Stimulated activated CD4-positive, alpha-beta T cell treated with anti-CD3 and anti-CD28 coated beads, Interleukin-12 subunit alpha, Interleukin-12 subunit beta, amount 100 ng/mL, for 48 hours (primary cell): ENCODE measurements around the gene FAU.

Experiments
- DNase-seq, 3 donors: peaks; one replicate each; pipeline ENCODE4 v3.0.0-alpha.2; 2020; ENCODE audit warnings: low read depth in 2 of 3, low spot score in 1 of 3

The FAU gene

DNA sequence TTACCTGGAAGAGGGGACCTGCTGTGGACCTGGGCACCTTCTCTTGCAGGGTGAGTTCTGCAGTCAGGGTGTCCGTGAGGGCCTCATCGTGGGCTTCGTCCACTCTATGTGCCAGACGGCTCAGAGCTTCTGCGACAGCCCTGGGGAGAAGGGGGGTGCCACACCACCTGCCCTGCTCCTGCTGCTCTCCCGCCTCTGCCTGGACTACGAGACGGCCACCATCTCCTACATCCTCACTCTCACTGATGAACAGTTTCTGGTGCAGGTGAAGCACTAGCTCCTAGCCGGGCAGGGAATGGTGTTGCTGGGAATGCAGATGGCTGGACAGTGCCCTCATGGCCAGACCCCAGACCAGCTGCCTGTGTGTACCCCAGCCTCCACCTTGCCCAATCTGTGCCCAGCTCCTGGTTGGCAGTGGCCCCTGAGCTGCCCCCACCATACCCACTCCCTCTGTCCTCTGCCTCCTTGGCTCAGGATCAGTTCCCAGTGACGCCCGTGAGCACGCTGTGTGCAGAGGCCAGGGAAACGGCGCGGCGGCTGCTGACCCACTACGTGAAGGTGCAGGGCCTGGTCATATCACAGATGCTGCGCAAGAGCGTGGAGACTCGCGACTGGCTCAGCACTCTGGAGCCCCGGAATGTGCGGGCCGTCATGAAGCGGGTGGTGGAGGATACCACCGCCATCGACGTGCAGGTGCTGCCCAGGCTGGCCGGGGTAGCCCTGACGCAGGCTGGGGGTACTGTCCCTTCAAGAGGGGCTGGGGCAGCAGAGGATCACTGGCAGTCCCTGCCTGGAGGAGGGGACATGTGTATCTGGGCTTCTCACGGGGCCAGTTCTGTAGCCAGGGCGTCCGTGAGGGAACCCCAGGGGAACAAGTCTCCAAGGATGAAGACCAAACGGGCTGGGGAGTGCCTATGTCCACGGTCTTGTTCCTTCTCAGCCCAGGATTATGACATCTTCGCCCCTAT lies 12.4 kb downstream of the FAU start:
- no peak for DNase-seq

DNA sequence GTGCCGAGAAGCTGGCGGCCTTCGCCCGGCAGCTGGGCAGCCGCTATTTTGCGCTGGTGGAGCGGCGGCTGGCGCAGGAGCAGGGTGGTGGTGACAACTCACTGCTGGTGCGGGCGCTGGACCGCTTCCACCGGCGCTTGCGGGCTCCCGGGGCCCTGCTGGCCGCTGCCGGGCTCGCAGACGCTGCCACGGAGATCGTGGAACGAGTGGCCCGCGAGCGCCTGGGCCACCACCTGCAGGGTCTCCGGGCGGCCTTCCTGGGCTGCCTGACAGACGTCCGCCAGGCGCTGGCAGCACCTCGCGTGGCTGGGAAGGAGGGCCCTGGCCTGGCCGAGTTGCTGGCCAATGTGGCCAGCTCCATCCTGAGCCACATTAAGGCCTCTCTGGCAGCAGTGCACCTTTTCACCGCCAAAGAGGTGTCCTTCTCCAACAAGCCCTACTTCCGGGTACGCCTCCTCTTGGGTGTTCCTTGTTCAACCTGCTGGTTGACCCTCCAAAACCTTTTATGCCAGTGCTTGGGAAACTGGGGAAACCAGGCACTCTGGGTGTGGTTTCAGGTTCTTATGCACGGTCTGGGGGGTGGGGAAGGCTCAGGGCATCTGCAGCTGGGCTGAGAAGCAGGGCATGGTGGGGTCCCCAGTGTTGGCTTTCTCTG lies 13.3 kb downstream of the FAU start:
- DNase-seq: no peak

DNA sequence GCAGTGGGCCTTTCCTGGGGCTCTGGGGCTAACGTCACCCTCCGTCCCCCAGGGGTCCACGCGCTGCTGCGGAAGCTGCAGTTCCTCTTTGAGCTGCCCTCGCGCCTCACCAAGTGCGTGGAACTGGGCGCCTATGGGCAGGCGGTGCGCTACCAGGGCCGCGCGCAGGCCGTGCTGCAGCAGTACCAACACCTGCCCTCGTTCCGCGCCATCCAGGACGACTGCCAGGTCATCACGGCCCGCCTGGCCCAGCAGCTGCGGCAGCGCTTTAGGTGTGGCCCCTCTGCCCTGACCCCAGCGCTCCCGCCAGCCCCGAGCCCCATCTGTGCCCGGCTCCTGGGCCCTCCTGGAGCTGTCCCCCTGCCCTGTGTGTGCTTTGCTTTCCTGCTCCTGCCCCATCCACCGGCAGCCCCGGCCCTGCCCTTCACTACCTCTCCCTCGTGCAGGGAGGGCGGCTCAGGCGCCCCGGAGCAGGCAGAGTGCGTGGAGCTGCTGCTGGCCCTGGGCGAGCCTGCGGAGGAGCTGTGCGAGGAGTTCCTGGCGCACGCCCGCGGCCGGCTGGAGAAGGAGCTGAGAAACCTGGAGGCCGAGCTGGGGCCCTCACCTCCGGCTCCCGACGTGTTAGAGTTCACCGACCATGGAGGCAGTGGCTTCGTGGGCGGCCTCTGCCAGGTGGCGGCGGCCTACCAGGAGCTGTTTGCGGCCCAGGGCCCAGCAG lies 14.0 kb downstream of the FAU start:
- no peak for DNase-seq

DNA sequence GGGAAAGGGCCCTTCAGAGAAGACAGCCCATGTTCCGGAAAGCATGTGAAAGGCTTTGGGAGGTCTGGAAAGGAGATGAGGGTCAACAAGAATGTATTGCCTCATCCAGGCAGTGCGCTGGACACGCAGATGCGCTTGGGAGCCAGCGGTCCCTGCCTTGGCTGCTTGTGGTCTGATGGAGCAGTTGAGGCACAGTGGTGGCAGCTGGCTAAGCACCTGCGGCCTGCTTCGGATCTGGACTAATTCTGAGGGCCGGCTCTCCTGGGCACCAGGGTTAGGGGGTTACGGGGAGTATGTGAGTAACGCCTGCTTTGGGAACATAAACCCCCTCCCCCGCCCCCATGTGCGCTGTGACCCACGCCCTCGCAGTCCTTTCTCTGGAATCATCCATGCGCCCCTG lies 14.9 kb downstream of the FAU start:
- no peak for DNase-seq

DNA sequence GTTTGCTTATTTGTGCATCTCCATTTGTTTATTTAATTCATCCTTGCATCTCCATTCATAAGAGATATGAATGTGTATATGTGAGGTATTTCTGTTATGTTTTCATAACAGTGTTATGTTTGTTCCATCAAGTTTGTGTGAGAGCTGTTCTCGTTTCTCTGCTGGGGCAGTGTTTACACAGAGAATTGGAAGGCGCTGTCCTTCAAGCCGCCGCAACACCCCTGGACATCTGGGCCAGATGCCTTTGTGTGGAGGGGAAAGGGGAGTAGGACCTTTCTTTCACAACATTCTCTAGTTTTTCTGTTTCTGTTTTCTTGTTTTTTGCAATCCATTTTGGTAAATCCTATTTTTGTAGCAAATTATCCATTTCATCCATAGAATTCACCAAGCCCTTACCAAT lies 17.3 kb downstream of the FAU start:
- no peak for DNase-seq

DNA sequence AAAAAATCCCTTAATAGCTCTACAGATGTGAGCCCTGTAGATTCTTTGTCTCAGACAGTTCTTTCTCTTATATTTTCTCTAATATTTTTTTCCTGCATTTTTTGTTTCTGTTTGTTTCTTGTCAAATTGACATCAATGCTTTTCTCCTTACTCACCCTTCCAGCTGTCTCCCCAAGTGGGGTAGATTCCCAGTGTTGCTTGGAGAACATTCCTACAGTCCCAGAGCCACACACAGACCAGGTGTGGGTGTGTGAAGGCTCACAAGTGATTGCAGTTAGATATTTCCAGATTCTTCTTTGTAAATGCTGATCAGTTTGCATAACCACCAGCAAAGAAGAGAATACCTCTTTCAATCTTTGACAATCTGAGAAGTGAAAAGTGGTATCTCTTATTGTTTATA lies 18.5 kb downstream of the FAU start:
- DNase-seq: no peak

DNA sequence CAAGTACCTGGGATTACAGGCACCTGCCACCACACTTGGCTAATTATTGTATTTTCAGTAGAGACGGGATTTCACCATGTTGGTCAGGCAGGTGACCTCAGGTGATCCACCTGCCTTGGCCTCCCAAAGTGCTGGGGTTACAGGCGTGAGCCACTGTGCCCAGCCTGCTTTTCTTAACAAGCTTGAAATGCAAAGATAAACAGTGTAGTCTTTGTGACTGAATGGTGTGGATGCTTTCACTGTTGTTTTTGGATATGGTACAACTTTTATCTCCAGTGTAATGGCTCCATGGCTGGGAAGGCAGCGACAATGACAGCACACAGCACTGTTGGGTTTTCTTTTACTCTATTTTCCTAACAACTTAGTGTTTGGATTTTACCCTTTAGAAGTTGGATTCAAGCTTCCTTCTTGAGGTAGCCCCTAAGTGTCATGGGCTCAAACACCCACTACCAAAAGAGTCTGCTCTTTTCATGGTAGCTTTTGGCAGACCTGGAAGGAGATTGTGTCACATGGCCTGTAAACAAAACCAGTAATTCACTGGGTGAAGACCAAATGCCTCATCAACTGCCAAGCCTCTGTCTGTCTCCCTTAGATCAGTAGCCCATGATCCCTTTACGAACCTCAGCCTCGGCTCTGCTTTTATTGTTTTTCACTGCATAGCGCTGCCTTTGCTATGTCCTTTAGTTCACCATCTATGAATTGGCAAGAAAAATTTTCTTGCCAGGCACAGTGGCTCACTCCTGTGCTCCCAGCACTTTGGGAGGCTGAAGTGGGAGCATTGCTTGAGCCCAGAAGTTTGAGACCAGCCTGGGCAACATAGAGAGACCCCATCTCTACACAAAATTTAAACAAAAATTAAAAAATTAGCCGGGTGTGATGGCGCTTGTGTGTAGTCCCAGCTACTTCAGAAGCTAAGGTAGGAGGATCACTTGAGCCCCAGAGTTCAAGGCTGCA lies 19.5 kb downstream of the FAU start:
- no peak for DNase-seq

DNA sequence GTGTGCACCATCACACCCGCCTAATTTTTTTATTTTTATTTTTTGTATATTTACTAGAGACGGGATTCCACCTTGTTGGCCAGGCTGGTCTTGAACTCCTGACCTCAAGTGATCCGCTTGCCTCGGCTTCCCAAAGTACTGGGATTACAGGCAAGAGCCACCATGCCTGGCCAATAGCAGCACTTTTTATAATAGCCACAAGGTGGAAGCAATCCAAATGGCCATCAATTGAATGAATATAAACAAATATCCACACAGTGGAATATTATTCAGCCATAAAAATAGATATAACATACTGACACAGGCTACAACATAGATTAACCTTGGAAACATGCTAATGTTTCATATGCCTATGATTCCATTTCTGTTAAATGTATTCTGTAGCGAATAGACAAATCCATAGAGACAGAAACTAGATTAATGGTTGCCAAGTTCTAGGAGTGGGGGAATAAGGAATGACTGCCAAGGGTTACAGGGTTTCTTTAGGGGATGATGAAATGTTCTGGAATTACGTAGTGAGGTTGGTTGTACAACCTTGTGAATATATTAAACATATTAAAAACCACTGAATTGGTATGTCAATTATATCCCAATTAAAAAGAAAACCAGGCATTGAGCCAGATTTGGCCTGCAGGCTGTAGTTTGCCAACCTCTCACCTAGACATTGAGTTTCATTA lies 21.1 kb downstream of the FAU start:
- DNase-seq: no peak

DNA sequence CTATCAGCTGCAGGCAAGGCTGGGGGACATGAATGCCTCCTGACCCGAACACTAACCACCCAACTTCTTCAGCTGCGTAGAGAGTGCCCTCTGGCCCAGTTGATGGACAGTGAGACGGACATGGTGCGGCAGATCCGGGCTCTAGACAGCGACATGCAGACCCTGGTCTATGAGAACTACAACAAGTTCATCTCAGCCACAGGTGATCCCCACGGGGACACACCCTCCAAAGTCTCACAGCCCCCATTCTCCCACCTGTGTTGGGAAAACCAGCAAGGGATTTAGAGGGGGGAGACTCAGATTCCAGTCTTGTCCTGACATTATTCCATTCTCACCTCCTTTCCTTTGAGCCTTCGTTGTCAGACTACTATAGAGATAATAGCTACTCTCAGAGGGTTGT lies 25.0 kb downstream of the FAU start:
- no peak for DNase-seq

DNA sequence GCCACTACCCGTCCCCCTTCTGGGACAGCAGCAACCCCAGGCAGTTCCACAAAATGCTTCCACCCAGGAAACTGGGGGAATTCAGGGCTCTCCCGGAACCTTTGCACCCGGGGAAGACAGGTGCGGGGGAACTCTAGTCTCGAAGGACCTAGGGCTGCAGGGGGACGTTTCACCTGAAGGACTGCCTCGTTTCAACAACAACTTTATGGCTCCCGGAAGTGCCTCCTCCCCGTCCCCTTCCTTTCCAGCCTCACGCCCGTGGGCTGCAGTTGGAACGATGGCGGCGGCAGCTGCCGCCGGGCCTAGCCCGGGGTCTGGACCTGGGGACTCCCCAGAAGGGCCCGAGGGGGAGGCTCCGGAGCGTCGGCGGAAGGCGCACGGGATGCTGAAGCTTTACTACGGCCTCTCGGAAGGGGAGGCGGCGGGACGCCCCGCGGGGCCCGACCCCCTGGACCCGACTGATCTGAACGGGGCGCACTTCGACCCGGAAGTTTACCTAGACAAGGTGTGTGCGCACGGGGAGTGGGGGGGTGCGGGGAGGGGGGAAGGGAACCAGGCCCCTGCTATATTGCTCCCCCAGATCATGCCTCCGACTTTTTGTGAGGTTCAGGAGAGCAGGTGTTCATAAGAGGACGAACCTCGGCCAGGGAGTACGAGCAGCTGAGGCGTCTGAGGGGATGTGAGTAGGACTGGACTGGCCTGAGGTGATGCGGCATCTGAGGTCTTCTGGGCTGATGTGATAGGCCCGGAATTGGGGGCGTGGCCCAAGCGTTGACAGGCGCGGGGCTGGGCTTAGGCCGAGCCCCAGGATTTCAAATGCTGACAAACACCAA lies 25.7 kb downstream of the FAU start, which contains the start of gene VPS51:
TSS of gene VPS51 (plus strand) at position 241 of the 833 bp plus-strand sequence. CDS start at position 278, 37 bp downstream.
- peak; percentile 76 to 85 (median 77) for DNase-seq

DNA sequence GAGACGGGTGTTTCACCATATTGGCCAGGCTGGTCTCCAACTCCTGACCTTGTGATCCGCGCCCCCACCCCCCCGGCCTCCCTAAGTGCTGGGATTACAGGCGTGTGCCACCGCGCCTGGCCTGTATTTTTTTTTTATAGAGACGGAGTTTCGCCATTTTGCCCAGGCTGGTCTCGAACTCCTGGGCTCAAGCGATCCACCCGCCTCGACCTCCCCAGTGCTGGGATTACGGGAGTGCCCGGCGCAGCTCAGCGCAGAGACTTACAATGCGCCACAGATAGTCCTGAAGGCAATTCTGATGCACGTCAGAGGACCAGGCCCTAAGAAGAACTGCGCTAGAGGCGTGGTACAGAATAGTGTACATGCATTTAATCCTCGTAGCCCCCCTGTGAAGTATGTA lies 26.5 kb downstream of the FAU start:
- DNase-seq: no peak

DNA sequence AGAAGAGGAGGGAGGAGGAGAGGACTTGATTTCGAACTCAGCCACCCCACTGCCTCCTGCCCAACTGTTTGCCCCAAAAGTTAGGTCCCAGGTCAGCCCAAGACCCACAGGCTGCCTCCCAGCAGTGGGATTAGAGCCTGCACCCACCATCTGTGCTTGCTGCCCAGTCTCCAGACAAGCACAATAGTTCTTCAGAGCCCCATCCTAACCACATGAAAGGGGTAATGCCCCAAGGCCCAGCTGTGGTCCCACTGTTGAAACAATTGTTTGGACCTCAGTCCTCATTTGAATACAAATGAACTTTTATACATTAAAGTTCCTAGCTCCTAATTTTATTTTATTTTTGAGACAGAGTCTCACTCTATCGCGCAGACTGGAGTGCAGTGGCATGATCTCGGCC lies 31.3 kb downstream of the FAU start:
- DNase-seq: no peak

DNA sequence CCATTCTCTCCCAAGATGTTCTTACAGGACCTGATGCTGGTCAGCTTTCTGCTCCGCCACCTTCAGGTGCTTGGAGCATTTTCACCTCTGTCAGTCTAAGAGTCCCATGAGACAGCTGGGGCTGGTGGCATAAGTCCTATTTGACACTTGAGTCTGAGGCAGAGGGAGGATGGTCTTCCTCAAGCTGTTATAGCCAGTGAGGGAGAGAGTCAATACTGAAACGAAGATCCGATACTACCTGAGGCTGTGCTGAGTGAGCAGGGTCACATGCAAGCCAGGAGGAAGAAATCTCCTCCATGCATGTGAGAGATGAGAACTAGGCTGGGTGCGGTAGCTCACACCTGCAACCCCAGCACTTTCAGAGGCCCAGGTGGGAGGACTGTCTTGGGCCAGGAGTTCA lies 32.3 kb downstream of the FAU start:
- no peak for DNase-seq

DNA sequence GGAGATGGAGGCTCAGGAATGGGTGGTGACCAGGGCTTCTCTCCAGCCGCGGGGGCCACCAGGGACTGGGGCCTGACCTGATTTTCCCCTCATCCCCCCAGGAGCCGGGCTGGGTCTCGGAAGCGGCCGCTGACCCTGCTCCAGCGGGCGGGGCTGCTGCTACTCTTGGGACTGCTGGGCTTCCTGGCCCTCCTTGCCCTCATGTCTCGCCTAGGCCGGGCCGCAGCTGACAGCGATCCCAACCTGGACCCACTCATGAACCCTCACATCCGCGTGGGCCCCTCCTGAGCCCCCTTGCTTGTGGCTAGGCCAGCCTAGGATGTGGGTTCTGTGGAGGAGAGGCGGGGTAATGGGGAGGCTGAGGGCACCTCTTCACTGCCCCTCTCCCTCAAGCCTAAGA lies 34.1 kb downstream of the FAU start:
- DNase-seq: no peak

DNA sequence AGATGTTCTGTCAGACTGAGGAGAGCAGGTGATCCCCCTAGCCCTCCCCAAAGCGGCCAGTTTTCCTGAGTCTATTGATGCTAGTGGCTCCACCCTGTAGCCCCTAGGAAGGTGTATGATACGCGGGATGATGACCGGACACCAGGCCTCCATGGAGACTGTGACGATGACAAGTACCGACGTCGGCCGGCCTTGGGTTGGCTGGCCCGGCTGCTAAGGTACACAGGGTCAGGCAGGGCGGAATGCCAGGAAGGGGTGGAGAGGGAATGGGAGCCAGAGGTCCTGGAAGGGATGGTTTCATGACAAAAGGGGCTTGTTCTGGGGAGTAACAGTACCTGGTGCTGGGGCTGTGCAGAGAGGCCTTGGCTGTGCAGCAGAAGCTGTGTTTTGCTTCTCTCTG lies 34.7 kb downstream of the FAU start:
- no peak for DNase-seq

DNA sequence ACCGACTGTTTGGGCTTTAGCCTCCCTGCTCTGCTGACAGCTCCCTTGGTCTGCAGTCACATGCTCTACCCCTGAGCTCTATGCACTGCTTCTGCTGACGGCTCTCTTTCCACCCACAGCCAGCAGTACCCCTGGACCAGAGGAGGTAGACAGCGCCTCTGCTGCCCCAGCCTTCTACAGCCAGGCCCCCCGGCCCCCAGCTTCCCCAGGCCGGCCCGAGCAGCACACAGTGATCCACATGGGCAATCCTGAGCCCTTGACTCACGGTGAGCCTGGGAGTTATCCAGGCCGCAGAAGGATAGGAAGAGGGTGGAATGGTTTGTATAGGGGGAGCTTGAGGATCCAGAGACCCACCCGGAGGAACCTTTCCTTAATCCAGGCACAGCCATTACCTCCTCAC lies 35.1 kb downstream of the FAU start:
- DNase-seq: no peak

DNA sequence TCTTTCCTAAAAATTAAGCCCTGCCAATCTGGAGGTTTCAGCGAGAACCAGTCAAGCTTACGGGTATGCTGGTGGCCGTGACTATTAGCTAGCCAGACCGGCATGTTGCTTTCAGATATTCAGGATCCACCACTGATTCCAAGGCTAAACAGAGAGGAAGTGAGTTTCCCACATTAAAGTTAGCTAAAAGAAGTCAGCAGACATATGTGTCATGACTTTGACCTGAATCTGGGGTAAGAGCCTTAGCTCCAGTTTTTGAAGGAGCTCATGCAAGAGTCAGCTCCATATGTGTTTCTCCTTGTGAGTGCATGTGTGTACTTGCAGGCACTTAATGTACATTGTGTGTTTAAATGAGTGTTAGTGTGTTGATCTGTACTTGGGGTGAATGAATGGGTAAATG lies 36.5 kb downstream of the FAU start:
- no peak for DNase-seq

DNA sequence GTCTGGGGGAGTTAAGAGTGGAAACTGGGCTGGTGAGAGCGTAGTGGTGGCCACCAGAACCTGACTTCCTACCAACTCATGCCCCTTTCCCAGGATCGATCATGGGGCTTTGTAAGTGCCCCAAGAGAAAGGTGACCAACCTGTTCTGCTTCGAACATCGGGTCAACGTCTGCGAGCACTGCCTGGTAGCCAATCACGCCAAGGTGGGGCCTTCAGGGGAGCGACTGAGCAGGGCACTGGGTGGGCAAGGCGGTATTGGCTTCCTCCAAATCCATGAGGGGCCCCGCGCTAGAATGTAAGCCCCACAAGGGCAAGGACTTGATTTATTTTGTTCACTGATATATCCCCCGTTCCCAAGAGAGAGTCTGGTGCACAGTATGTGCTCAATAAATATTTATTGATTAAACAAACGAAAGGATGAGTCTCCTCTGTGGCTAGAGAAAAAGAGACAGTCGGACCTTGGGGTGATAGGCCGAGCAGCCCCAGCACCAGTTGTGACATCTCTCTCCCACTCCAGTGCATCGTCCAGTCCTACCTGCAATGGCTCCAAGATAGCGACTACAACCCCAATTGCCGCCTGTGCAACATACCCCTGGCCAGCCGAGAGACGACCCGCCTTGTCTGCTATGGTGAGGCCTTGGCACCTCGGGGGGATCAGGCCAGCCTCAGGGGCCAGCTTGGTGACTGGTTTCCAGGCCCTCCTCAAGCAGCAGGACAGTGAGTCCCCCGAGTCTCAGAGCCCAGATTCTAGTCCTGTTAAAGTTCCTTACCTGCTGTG lies 37.1 kb downstream of the FAU start:
- DNase-seq: no peak
